DND-41 (cell line): Measurements from ENCODE around the gene ITPR3.

ENCODE experiments used
- CTCF ChIP-seq: IDR thresholded peaks from 2 replicates; pipeline ENCODE4 v1.5.1; 2012; ENCODE audit warnings: borderline replicate concordance, low read length, moderate library complexity, mild to moderate bottlenecking; ENCODE audit not compliant: poor library complexity, severe bottlenecking; ENCODE audit errors: extremely low read depth
- EZH2 ChIP-seq: IDR thresholded peaks from 3 replicates; pipeline ENCODE4 v1.6.1; 2012; ENCODE audit warnings: borderline replicate concordance, low read depth, mild to moderate bottlenecking, moderate library complexity, low read length, inconsistent platforms; ENCODE audit not compliant: severe bottlenecking

- peak; percentile 99 for TF ChIP-seq CTCF
- TF ChIP-seq EZH2 = no peak
Measured at GRCh38 chr6:33585403-33586107, 35.6 kb upstream of the ITPR3 start.
